NCI-H1417 (cell line): ENCODE results near the gene EME2.
"Not testable (repeated sequence)": the region's sequence is repeated elsewhere in the genome, so short reads cannot be mapped to it uniquely, and the experiment has no call there.

Source experiments
- DNase-seq, 3 experiments: peaks; one replicate each; lab custom pipeline; 2025; lab: John Stamatoyannopoulos, UW

The EME2 gene

GRCh38 chr16:1791256-1791942 is 18.8 kb downstream of the EME2 start:
- DNase-seq = no peak

DNA sequence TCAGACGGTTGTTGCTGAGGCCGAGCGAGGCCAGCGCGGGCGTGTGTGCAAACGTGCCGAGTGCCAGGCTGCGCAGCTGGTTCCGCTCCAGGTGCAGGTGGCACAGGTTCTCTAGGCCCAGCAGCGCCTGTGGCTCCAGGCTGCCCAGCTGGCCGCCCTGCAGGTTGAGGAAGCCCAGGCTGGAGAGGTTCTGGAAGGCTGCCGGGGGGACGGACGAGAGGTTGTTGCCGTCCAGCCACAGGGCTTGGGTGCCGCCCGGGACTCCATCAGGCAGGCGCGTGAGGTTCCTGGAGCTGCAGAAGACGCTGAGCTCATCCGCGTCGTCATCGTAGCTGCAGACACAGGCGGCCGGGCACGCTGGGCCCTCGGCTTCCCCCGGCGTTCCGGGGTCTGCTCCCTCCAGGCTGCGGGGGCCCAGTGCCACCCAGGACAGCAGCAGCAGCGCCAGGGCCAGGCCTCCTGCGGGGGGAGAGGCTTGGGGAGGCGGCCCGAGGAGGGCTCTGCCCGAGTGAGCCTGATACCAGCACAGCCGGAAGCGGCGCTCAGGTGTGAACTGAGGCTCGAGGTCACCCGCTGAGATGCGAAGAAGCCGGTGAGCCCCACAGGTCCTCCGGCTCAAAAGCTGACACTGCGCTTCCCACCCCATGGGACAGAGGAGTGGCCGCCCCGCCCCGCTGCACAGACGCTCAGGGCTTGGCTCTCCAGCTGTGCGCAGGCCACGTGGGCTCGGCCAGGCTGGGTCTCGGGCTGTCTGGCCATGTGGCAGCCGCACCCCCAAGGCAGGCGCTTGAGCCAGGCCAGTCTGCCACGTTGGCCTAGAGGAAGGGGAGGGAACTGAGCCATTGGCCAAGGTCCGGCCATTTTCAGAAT is 19.6 kb downstream of the EME2 start:
- peak in 1 of 3 experiments; percentile 40 for DNase-seq

- no peak for DNase-seq
These were observed 20.4 kb downstream of the EME2 start for GRCh38 chr16:1792836-1793577.

GRCh38 chr16:1793578-1794220 is 21.1 kb downstream of the EME2 start, which contains the start of gene IGFALS:
Gene IGFALS (minus strand): TSS chr16:1793705. CDS start chr16:1793652, 53 bp downstream.
- DNase-seq = no peak

GRCh38 chr16:1794221-1794871 is 21.7 kb downstream of the EME2 start:
- peak; percentile 42 to 73 (median 54) for DNase-seq

DNA sequence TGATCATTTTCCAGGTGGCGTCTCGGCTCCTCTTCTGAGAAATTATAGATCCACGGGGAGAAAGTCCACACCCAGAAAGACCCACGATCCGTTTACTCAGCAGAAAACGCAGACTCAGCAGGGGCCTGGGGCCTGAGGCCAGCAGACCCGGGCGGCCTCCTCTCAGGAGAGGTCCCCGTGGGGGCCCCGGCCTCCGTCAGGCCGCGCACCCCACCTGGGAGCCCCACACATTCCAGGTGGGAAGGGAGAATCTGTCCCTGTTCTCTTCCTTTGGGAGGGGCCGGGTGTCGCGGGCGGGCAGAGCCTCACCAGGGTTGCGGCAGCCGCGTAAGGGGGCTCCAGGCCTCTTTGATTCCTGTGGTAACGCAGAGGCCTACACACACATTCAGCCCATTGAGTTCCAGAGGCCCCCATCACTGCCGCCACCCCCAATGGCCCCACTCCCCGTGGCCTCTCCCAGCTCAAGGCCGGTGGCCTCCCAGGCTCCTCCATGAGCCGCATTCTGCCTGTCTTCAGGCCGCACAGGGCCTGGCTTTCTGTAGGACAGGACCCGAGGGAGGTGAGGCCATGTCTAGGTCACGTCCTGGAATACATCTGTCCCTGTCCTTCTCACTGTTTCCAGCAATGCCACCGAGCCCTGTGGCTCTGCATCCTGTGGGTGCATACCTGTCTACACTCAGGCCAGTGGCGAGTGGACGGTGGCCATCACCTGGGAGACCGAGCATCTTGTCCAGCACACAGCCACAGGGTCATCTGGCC is 22.5 kb downstream of the EME2 start:
- no peak for DNase-seq

DNA sequence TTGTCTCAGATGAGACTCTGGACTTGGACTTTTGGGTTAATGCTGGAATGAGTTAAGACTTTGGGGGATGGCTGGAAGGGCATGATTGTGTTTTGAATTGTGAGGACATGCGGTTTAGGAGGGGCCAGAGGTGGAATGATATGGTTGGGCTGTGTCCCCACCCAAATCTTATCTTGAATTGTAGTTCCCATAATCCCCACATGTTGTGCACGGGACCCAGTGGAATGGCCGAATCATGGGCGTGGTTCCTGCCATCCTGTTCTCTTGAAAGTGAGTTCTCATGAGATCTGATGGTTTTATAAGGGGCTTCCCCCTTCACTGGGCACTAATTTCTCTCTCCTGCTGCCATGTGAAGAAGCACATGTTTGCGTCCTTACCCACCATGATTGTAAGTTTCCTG is 26.7 kb downstream of the EME2 start:
- DNase-seq = not testable (repeated sequence)

DNA sequence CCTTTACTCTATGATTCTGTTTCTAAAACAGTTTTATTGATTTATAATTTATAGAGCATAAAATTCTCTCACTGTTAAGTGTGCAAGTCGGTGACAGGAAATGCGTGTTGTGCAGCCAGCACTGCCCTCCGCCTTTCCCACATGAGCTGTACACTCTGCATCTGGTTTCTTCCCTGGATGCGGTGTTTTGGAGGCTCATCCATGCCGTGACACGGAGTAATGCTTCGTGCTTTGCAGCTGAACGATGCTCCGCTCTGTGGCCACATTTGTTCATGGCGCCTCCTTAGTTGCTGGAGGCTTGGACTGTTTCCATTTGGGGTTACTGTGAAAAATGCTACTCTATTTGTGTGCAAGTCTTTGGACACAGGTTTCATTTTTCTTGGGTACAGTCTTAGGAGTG is 28.1 kb downstream of the EME2 start:
- no peak for DNase-seq

DNA sequence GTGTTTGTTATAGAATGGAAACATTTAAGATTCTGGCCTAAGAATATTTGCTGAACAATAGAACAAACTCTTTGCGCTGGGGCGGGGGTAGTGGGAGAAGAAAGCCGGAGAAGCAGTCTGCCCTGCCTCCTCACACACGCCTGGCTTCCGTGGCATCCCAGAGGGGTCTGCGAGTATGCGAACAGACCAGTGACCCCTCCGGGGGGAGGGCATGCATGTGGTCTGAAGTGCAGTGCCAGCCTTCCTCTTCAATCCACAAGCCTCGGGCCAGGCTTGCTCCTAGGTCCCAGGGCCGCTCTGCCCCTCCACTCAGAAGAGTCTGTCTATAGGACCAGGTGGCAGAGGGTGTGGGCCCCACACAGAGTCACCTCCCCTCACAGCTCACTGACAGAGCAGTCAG is 35.0 kb downstream of the EME2 start:
- DNase-seq = no peak

DNA sequence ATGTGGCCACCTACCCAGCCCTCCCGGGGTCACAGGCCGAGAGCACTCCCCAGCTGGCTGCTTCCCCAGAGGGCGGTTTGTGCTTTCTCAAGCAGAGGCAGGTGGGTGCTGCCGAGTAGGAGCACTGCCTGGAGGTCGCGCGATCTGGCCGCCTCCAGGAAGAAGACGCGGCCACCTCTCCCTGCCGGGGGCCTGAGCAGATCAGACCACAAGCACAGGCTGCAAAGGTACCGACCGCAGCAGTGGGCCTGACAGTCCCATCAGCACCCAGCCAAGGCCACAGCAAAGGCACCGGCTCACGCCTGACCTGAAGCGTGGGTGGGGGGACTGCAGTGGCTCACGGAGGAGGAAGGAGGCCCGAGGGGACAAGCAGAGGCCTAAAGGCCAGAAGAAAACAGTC is 36.1 kb downstream of the EME2 start:
- DNase-seq = no peak

DNA sequence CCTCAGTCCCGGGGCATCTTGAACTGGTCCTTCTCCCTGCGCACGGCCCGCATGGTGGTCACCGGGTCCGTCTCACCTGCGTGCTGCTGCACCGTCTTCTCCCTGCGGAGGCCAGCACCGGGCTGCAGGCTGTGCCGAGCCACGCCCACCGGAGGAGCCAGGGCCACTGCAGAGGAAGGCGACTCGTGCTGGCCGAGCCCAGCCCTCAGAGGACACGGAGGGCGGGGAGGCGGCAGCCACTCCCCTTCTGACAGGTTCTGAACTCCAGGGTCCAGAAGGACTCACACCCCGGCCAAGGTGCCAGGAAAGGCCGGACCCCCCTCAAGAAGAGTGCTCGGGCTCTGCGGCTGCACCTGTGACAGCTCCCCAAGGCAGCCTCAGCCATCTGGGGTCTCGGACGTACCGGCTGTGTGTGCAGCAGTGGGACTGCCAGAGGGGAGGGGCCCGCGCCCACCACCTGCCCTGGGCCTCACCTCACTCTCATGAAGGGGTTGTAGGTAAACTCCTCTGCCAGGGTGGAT is 36.7 kb downstream of the EME2 start:
- DNase-seq = no peak

DNA sequence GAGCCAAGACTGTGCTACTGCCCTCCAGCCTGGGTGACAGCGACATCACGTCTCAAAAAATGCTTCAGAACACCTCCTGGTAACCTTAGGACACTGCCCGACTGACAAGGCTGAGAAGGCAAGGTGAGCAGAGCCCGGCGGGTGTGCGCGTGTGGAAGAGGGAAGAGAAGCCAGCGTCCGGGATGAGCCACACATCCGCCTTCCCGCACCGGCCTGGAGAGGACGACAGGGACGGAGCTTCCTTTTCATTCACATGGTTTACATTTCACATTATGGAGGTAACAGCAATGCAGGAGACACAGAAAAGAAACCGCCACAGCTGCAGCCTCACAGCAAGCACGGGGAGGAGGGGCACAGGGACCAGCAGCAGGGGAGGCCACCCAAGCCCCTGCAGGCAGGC is 37.5 kb downstream of the EME2 start:
- DNase-seq = no peak

DNA sequence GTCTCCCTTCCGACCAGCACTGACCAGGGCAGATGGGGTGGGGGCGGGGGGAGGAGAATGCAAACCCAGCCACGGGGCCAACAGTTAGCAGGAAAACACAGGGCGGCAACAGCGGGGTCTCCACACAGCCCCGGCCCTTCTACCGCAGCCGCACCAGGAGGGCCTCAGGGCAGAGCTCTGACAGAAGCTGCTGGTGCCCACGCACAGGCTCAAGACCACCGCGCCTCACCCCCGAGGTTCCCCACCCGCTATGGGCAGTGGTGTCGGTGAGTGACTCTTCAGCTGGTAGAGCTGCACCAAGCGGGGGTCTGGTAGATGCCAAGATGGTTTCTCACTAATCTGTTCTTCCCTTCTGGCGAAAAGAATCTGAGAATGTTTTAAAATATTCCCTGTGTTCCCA is 37.9 kb downstream of the EME2 start:
- no peak for DNase-seq

- peak; percentile 77 to 89 (median 81) for DNase-seq
These were observed 40.1 kb downstream of the EME2 start for GRCh38 chr16:1812732-1813163.

GRCh38 chr16:1815461-1815860 is 42.9 kb downstream of the EME2 start:
- DNase-seq = no peak

GRCh38 chr16:1816396-1817275 is 44.0 kb downstream of the EME2 start:
- DNase-seq = no peak

DNA sequence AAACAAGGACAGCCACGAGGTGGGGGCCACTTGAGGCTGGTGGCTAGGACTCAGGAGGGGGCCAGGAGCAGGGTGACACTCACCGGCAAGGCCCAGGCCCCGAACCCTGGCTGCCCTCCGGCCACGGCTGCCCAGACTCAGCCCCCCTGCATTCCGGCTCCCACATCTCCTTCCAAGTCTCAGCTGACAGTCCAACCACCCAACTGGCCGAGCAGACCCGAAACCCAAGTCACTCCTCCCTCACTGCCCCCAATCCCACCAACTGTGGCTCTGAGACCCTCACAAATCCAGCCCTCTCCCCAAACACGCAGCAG is 44.6 kb downstream of the EME2 start:
- DNase-seq = no peak

GRCh38 chr16:1817716-1818115 is 45.1 kb downstream of the EME2 start:
- no peak for DNase-seq

- no peak for DNase-seq
These were observed 45.7 kb downstream of the EME2 start for GRCh38 chr16:1818204-1818872.
